H1 (cell line): ENCODE data around the gene KIAA1328. TPM values are rescaled to one million over a fixed set of nuclear protein-coding genes. Genes with fewer than 3 reads are reported as not detected.

Experiments
- CREB1 ChIP-seq: IDR thresholded peaks from 2 replicates; pipeline ENCODE4 v1.6.1; 2012; ENCODE audit warnings: inconsistent platforms
- SAP30 ChIP-seq: fragments of 300-600 bp; sonication (generic); IDR thresholded peaks from 2 replicates; pipeline ENCODE4 v1.7.1; 2012; ENCODE audit warnings: low read length, moderate library complexity, mild to moderate bottlenecking, inconsistent platforms; ENCODE audit not compliant: insufficient read depth, insufficient replicate concordance
- SP4 ChIP-seq: IDR thresholded peaks from 2 replicates; pipeline ENCODE4 v1.6.1; 2012; ENCODE audit warnings: low read length, inconsistent platforms
- polyA plus RNA-seq, 7 experiments: library from polyadenylated mRNA; depleted of rRNA in 3 of 7; stranded (reverse) in 5 of 7; unstranded in 2 of 7; fragments of >200 nt in 5 of 7; fragments of 200-250 nt in 2 of 7; gene quantifications; 1 replicate in 5 of 7; 2 replicates in 1 of 7; 4 replicates in 1 of 7; pipeline versions ENCODE4 v1.2.1 to v1.2.3, GENCODE V29; 2011 to 2013; ENCODE audit warnings: missing spikeins in 2 of 7, mixed read lengths in 2 of 7
- total RNA-seq: library from RNA; stranded (reverse); fragmentation: NEBNext Ultra II Directional; extraction: Animal tissue kit (Norgen Biotek cat#: 25700); gene quantifications from 2 replicates; pipeline ENCODE4 v1.2.1, GENCODE V29; 2021

The KIAA1328 gene
- total and polyA plus RNA-seq, 2 of the 8 experiments (the other 6 are each of a cell fraction or from before 2014, with no cell fraction given), result 2.6 to 5.7 TPM

GRCh38 chr18:36826556-36826955 lies 2.4 kb upstream of the KIAA1328 start (continued):
- TF ChIP-seq SAP30, result no peak
- TF ChIP-seq CREB1, result no peak
- no peak for TF ChIP-seq SP4
